HG02798 (cell line): ENCODE results near the gene GLRB.
"Not testable (repeated sequence)": the region's sequence is repeated elsewhere in the genome, so short reads cannot be mapped to it uniquely, and the experiment has no call there.

Source experiments
- ATAC-seq: cut with Tn5 transposase; IDR thresholded peaks from one replicate; pipeline ENCODE4 v1.9.1; 2021; ENCODE audit warnings: mild to moderate bottlenecking; ENCODE audit not compliant: unreplicated experiment, poor library complexity

GLRB gene

GRCh38 chr4:157121401-157121800 lies 45.5 kb downstream of the GLRB start:
- ATAC-seq = no peak

GRCh38 chr4:157127571-157127970 lies 51.6 kb downstream of the GLRB start:
- ATAC-seq = no peak

- ATAC-seq = no peak
These were observed 52.4 kb downstream of the GLRB start for GRCh38 chr4:157128395-157128794.

GRCh38 chr4:157141976-157142375 lies 66.0 kb downstream of the GLRB start:
- no peak for ATAC-seq

- ATAC-seq = no peak
These were observed 67.4 kb downstream of the GLRB start for GRCh38 chr4:157143369-157143768.

GRCh38 chr4:157151711-157152110 lies 75.8 kb downstream of the GLRB start:
- ATAC-seq = no peak

GRCh38 chr4:157165935-157166610 lies 90.1 kb downstream of the GLRB start:
- no peak for ATAC-seq

- ATAC-seq = no peak
These were observed 94.4 kb downstream of the GLRB start for GRCh38 chr4:157170321-157170720.

GRCh38 chr4:157172011-157172410 lies 96.1 kb downstream of the GLRB start:
- no peak for ATAC-seq

GRCh38 chr4:157180268-157180667 lies 104.3 kb downstream of the GLRB start:
- ATAC-seq = not testable (repeated sequence)

- no peak for ATAC-seq
These were observed 108.3 kb downstream of the GLRB start for GRCh38 chr4:157184300-157184699.

- ATAC-seq = no peak
These were observed 109.4 kb downstream of the GLRB start for GRCh38 chr4:157185363-157185762.

- ATAC-seq = no peak
These were observed 119.4 kb downstream of the GLRB start for GRCh38 chr4:157195374-157195773.

- ATAC-seq = no peak
These were observed 120.1 kb downstream of the GLRB start for GRCh38 chr4:157196046-157196445.

GRCh38 chr4:157204634-157205244 lies 128.8 kb downstream of the GLRB start:
- peak; percentile 73 for ATAC-seq

- ATAC-seq = no peak
These were observed 141.8 kb downstream of the GLRB start for GRCh38 chr4:157217708-157218107.

- no peak for ATAC-seq
These were observed 143.9 kb downstream of the GLRB start for GRCh38 chr4:157219711-157220370.

GRCh38 chr4:157220371-157220881 lies 144.5 kb downstream of the GLRB start, which contains the start of gene GRIA2:
GRIA2 (plus strand) TSS chr4:157220728; CDS start chr4:157221043, 315 bp downstream.
- no peak for ATAC-seq

GRCh38 chr4:157221426-157221894 lies 145.5 kb downstream of the GLRB start:
- no peak for ATAC-seq
